Fibroblast of peridontal ligament (primary cell): ENCODE data around the gene RFC1.
A peak's percentile ranks its signal among the peaks of the same experiment; 100 is the strongest.
"Not testable (repeated sequence)": the region's sequence is repeated elsewhere in the genome, so short reads cannot be mapped to it uniquely, and the experiment has no call there.

ENCODE experiments used
- DNase-seq: peaks from one replicate; pipeline ENCODE4 v3.0.0-alpha.2; 2010; ENCODE audit errors: extremely low read depth

Gene RFC1, protein sequence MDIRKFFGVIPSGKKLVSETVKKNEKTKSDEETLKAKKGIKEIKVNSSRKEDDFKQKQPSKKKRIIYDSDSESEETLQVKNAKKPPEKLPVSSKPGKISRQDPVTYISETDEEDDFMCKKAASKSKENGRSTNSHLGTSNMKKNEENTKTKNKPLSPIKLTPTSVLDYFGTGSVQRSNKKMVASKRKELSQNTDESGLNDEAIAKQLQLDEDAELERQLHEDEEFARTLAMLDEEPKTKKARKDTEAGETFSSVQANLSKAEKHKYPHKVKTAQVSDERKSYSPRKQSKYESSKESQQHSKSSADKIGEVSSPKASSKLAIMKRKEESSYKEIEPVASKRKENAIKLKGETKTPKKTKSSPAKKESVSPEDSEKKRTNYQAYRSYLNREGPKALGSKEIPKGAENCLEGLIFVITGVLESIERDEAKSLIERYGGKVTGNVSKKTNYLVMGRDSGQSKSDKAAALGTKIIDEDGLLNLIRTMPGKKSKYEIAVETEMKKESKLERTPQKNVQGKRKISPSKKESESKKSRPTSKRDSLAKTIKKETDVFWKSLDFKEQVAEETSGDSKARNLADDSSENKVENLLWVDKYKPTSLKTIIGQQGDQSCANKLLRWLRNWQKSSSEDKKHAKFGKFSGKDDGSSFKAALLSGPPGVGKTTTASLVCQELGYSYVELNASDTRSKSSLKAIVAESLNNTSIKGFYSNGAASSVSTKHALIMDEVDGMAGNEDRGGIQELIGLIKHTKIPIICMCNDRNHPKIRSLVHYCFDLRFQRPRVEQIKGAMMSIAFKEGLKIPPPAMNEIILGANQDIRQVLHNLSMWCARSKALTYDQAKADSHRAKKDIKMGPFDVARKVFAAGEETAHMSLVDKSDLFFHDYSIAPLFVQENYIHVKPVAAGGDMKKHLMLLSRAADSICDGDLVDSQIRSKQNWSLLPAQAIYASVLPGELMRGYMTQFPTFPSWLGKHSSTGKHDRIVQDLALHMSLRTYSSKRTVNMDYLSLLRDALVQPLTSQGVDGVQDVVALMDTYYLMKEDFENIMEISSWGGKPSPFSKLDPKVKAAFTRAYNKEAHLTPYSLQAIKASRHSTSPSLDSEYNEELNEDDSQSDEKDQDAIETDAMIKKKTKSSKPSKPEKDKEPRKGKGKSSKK

DNA sequence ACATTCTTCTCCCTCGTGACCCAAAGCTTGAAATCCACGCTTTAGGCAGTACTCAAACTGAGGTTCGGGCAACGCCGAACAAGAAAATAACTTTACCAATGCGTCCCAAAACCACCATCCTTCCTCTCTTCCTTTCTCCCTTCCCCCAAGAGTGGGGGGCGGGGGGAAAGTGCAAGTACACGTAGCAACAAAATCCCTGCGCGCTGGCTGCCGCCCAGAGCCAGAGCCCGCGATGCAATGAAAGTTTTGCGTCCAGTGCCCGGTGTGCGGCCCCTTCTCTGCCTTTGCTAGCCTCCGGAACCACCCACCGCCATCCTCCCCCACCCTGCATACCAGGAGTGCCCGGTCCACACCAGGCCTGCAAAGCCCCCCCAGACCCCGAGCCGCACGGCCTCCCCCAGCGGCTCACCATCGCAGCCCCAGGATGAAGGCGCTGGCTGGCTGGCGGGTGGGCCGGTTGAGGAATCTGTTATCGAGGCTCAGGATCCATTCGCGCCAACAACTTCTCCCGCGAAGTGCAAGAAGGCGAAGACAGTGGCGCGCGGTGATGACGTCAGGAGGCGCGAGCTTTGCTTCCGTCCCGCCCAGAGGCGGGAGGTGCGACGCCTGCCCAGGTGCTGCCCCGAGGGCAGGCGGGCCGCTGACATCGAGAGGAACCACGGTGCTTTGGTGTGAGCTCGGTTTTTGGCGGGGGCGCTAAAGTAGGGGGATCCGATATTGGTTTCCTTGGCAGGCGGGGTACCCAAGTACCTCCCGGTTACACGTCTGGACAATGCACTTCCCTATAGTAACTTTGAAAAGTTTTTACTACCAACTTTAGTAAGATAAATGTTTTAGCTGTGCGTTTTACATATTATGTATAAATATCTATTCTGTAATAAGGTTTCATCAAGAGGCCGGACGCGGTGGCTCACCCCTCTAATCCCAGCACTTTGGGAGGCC is at the start of gene RFC1:
RFC1 (minus strand) TSS at position 533 of the 942 bp plus-strand sequence; CDS start at position 412, 121 bp downstream.
- DNase-seq, result peak; percentile 88

DNA sequence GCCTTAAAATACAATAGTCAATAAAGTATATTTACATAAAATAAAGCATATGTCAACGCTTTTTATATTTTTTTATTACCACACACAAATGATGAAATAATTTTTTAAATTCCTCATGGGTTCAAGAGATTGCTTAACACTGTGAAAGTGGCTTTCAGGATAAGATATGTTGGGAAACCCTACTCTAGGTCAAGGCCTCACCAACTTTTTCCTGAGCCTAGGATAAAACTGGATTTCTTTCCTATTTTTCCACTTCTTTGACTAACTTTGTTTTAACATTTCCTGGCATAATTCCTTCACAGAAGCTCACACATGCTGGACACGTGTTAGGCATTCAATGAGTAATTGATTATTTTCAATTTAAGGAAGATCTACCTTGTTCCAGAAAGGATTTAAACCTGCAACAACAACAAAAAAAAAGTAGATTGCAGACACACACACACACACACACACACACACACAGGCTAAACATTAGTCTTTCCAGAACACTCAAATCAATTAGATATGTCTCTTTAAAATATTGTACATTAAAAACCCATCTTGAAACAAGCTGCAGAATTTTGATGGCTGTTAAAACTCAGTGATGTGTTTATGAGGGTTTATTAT is 49.6 kb upstream of the RFC1 start:
- no peak for DNase-seq

DNA sequence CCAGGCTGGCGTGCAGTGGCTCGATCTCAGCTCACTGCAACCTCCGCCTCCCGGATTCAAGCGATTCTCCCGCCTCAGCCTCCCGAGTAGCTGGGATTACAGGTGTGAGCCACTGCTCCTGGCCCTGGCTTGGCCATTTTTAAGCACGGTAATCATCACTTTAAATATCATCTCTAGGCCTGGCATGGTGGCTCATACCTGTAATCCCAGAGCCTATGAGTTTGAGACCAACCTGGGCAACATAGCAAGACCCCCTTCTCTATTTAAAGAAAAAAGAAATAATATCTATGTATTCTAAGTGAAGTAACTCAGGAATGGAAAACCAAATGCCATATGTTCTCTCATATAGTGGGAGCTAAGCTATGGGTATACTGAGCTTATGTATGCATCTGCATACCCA is 45.4 kb upstream of the RFC1 start:
- not testable (repeated sequence) for DNase-seq

DNA sequence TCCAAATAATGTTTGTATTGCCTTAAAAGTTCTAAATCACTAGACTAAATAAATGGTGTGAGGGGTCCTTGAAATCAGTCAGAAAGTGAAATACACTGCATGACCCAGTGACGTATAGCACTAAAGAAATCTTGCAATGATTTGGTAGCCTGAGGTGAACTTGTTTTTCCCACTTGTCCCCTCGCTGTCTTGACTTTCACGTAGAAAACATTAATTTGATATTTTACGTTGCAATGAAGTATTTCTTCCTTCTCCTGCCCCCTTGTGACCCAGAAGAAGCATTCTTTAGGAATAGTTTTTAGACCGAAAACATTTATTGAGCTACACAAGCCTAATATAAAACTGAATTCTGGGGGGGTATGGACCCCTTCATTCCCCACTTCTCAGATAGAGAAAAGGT is 44.3 kb upstream of the RFC1 start:
- peak; percentile 33 for DNase-seq

DNA sequence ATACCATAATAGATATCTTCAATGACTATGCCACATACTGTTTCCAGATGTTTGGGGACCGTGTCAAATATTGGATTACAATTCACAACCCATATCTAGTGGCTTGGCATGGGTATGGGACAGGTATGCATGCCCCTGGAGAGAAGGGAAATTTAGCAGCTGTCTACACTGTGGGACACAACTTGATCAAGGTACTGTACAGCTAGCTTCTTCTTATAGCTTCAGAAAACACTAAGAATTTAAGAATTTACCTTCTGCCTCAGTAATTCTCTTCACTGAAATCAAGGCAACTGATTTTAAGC is 41.4 kb upstream of the RFC1 start:
- DNase-seq, result no peak

DNA sequence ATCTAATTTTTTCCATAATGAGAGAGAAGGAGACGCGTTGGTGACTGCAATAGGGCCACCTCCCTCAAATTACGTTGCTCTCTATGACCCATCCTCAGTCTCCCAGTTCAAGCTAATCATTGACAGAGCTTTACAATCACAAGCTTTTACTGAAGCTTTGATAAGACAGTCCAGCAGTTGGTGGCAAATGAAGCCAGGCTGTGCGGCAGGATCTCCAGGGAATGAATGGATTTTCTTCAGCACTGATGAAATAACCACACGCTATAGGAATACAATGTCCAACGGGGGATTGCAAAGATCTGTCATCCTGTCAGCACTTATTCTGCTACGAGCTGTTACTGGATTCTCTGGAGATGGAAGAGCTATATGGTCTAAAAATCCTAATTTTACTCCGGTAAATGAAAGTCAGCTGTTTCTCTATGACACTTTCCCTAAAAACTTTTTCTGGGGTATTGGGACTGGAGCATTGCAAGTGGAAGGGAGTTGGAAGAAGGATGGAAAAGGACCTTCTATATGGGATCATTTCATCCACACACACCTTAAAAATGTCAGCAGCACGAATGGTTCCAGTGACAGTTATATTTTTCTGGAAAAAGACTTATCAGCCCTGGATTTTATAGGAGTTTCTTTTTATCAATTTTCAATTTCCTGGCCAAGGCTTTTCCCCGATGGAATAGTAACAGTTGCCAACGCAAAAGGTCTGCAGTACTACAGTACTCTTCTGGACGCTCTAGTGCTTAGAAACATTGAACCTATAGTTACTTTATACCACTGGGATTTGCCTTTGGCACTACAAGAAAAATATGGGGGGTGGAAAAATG is 40.8 kb upstream of the RFC1 start, which contains the start of gene KLB:
KLB (plus strand) TSS at position 168 of the 821 bp plus-strand sequence; CDS start at position 188, 20 bp downstream.
- no peak for DNase-seq

DNA sequence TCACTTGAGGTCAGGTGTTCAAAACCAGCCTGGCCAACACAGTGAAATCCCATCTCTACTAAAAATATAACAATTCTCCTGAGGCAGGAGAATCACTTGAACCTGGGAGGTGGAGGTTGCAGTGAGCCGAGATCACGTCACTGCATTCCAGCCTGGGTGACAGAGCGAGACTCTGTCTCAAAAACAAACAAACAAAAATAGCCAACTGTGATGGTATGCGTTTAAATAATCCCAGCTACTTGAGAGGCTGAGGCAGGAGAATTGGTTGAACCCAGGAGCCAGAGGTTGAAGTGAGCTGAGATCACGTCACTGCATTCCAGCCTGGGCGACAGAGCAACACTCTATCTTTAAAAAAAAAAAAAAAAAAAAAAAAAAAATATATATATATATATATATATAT is 35.5 kb upstream of the RFC1 start:
- not testable (repeated sequence) for DNase-seq

DNA sequence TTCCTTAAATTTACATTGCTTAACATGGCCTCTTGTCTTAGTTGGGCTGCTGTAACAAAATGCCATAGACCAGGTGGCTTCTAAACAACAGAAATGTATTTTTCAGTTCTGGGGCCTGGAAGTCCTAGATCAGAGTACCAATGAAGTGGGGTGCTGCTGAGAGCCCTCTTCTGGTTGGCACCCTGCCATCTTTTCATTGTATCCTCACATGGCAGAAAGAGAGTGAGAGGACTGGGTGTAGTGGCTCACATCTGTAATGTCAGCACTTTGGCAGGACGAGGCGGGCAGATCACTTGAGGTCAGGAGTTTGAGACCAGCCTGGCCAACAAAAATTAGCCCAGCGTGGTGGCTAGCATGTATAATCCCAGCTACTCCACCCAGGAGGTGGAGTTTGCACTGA is 28.5 kb upstream of the RFC1 start:
- no peak for DNase-seq

DNA sequence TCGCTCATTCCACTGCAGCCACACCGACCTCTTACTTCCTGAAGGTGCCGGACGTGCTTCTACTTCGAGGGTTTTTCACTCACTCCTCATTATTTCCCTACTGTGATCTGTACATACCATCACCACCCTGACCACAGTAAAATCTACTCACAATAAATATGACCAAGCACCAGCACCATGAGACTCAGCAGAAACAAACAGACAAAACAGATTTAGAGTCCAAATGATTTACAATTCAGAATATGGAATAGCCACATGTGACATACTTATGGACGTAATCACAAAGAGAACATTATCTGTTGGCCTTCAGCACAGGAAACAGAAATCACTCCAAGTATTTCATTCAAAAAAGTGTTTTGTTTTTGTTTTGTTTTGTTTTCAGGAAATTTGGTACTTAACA is 24.4 kb upstream of the RFC1 start:
- no peak for DNase-seq

DNA sequence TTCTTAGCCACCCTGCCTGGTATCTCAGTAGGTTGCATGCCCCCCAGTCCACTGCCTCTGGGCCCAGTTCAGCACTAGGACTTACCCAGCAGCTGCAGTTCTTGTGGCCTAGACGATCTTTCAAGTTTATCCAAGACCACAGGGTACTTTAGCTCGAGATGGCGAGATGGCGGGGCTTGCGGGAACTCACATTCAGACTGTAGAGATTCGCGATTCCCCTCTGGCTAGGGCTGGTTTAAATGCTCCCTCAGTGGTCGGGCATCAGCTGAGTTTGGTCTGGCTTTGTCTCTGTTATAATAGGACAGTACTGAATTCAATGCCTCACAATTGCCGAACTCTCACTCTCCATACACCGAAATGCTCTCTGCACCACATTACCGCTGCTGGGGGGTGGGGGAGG is 18.4 kb upstream of the RFC1 start:
- no peak for DNase-seq

DNA sequence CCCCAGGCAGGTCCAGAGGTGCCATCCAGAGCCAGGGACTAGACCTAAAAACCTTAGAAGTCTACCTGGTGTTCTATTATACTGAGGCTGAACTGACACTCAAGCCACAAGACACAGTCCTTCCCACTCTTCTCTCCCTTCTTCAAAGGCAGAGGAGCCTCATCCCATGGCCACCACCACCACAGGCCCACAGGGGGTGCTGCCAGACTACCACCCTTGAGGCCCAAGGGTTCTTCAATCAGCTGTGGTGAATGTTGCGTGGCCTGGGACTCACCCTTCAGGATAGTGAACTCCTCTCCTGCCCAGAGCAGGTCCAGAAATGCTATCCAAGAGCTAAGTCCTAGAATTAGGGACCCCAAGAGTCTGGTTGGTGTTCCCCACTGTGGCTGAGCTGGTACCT is 17.5 kb upstream of the RFC1 start:
- no peak for DNase-seq

DNA sequence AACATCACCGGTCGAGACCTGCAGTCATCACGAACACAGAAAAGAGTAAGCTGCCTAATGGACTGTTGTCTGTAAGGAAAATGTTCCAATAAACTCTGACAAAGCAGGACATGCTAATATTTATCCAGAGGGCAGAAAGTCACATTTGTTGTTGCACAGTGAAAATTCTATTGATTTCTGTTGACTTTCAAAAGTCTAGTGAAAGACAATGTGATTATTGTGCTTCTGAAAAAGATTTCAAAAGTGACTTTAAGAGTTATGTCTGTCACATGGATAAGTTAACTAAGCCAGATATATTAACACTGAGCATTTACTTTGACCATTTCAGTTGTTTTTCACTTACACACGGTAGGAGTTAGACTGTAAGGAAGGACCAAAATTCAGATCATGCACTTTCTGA is 9.3 kb upstream of the RFC1 start:
- no peak for DNase-seq

DNA sequence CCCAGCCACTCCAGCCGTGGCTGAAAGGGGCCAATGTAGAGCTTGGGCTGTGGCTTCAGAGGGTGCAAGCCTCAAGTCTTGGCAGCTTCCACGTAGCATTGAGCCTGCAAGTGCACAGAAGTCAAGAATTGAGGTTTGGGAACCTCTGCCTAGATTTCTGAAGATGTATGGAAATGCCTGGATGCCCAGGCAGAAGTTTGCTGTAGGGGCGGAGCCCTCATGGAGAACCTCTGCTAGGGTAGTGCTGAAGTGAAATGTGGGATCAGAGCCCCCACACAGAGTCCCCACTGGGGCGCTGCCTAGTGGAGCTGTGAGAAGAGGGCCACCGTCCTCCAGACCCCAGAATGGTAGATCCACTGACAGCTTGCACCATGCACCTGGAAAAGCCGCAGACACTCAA is 5.0 kb upstream of the RFC1 start:
- DNase-seq, result not testable (repeated sequence)

DNA sequence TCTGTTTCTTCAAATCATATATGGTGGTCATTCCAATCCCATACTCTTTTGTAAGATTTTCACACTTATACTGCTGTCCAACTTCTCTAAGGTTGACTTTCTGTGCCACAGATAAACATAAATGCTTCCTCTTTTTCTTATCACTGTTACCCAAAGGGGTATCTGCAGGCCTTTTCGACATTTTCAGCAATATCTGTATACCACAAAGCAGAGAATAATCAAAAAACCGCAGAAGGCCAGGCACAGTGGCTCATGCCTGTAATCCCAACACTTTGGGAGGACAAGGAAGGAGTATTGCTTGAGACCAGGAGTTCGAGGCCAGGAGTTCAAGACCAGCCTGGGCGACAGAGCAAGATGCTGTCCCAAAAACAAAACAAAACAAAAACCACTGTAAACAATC is 3.1 kb upstream of the RFC1 start:
- no peak for DNase-seq

DNA sequence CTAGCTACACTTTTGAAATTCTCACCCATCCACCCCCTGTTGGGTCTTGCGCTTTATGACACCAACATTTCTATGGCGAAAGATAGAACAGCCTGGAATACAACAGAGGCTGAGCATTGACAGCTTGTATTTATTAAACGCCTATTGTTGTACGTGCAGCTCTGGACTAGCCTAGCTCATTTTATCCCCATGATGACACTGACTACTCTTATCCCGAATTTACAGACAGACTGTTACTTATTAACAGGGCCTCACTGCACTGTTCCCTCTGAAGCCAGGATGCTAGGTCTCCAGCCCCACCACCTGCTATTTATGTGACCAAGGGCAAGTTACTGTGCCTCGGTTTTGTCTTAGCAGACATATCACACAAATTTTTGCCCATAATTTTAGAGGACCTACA is 1.0 kb upstream of the RFC1 start:
- DNase-seq, result no peak

DNA sequence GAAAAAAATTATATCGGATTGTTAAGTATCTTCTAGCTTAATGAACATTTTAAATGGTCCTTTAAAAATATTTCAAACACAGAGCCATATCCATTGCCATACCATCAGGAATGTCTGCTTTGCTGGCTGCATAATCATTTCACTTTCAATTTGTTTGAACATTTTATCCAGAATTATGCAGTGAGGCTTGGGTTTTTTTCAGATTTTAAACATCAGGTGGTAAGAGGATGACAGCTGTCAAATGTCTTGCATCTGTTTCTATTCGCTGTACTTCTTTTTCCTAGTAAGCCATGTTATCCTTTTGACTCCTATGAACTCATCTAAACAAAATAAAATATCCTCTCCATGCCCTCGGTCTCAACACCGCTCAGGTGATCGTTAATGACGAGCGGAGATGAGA is 802 bp downstream of the RFC1 start:
- no peak for DNase-seq

DNA sequence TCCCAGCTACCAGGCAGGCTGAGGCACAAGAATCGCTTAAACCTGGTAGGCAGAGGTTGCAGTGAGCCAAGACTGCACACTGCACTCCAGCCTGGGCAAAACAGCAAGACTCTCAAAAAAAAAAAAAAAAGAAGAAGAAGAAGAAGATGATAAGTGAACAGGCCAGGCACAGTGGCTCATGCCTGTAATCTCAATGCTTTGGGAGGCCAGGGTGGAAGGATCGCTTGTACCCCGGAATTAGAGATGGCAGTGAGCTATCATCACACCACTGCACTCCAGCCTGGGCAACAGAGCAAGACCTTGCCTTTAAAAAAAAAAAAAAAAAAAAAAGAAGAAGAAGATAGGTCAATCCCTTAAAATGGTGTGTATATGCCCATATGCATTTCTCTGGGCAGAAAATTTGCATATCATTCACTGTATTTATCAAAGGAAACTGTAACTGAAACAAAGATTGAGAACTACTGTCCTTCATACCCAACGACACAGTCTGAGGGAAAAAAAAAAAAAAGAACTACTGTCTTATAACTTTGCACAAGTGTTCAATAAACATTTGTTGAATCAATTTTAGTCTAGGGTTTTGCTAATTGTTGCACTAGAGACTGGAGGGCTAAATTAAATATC is 2.3 kb downstream of the RFC1 start:
- DNase-seq, result no peak

DNA sequence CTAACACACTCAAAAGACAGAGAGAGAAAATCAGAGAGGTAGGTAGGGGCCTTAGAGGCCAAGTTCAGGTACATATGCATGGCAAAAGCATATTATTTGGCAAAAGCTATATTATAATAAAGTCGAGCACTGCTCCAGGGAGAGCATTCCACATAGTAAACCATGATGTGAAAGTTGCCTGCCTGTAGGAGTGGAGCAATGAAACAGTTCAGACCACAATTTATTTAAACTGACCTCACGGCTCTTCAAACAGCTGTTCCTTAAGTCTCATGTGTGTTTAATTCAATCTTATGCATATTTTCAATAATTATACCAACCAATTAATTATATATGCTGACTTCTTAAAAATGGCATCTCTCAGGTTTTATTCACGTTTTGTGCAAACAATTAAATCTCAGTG is 3.3 kb downstream of the RFC1 start:
- DNase-seq, result peak; percentile 78

DNA sequence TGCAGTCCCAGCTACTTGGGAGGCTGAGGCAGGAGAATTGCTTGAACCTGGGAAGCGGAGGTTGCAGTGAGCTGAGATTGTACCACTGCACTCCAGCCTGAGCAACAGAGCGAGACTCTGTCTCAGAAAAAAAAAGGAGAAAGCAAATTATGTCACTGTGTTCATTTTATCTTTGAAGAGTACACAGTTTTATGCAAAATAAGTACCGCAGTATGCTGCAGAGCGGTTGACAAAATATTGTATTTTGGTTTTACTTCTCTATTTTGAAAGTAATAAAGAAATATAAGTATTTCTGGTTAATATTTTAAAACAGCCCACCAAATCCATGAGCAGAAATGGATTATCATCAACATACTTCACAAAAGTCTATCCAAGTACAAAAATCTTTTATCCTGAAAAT is 5.6 kb downstream of the RFC1 start:
- DNase-seq, result not testable (repeated sequence)

DNA sequence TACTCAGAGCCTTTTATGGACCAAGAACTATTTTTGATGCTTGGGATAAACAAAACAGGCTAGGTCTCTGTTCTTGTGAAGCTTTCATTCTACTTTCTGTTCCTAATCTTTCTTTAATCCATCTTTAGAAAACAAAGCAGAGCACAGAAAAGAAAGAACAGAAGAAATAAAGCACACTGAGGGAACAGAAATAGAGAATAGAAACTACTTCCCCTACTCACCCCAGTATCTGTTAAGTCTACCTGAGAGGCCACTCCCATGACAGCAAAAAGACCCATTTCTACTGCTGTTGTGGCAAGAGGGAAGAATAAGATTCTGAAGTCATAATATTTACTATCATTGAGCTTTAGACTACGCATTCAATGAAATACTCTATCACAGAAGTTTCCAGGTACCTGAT is 9.2 kb downstream of the RFC1 start:
- DNase-seq, result no peak
